ENCODE results near the gene NSRP1.

GRCh38 chr17:30235386-30236296 lies 119.0 kb downstream of the NSRP1 start, which contains the start of gene SLC6A4:
- TF ChIP-seq MXI1 (IDR thresholded peaks at IDR 0.05; ENCODE audit: borderline replicate concordance, low read depth, low read length) (no peak), ZFY (CRISPR knock-in tag; IDR thresholded peaks at IDR 0.05) (no peak)

Measured in HepG2 (cell line).